ENCODE data around the gene ANTXR1.
"Not testable (repeated sequence)": the region's sequence is repeated elsewhere in the genome, so short reads cannot be mapped to it uniquely, and the experiment has no call there.

The ANTXR1 gene

GRCh38 chr2:69164061-69164778, 151.2 kb downstream of the ANTXR1 start:
- DNase-seq (ENCODE audit: low read depth in 3 of 3) = no peak

GRCh38 chr2:69165091-69165880, 152.3 kb downstream of the ANTXR1 start:
- no peak for DNase-seq (ENCODE audit: low read depth in 3 of 3)

- DNase-seq (ENCODE audit: low read depth in 3 of 3) = no peak
These were observed 153.5 kb downstream of the ANTXR1 start for GRCh38 chr2:69166465-69166811.

- no peak for DNase-seq (ENCODE audit: low read depth in 3 of 3)
These were observed 154.0 kb downstream of the ANTXR1 start for GRCh38 chr2:69166812-69167468.

- no peak for DNase-seq (ENCODE audit: low read depth in 3 of 3)
These were observed 154.5 kb downstream of the ANTXR1 start for GRCh38 chr2:69167469-69167822.

- no peak for DNase-seq (ENCODE audit: low read depth in 3 of 3)
These were observed 155.3 kb downstream of the ANTXR1 start for GRCh38 chr2:69168144-69168813.

- no peak for DNase-seq (ENCODE audit: low read depth in 3 of 3)
These were observed 156.1 kb downstream of the ANTXR1 start for GRCh38 chr2:69168950-69169654.

GRCh38 chr2:69169655-69170389, 156.8 kb downstream of the ANTXR1 start:
- DNase-seq (ENCODE audit: low read depth in 3 of 3) = no peak

GRCh38 chr2:69170661-69171060, 157.7 kb downstream of the ANTXR1 start:
- DNase-seq (ENCODE audit: low read depth in 3 of 3) = no peak

- DNase-seq (ENCODE audit: low read depth in 3 of 3) = no peak
These were observed 158.3 kb downstream of the ANTXR1 start for GRCh38 chr2:69171116-69171896.

GRCh38 chr2:69171897-69172525, 159.0 kb downstream of the ANTXR1 start:
- no peak for DNase-seq (ENCODE audit: low read depth in 3 of 3)

GRCh38 chr2:69173706-69174105, 160.7 kb downstream of the ANTXR1 start:
- no peak for DNase-seq (ENCODE audit: low read depth in 3 of 3)

- DNase-seq (ENCODE audit: low read depth in 3 of 3) = not testable (repeated sequence)
These were observed 161.2 kb downstream of the ANTXR1 start for GRCh38 chr2:69174211-69174610.

- no peak for DNase-seq (ENCODE audit: low read depth in 3 of 3)
These were observed 163.1 kb downstream of the ANTXR1 start for GRCh38 chr2:69175790-69176715.

GRCh38 chr2:69177063-69177771, 164.2 kb downstream of the ANTXR1 start:
- DNase-seq (ENCODE audit: low read depth in 3 of 3) = no peak

GRCh38 chr2:69177785-69178636, 165.0 kb downstream of the ANTXR1 start:
- DNase-seq (ENCODE audit: low read depth in 3 of 3) = peak in 1 of 3 donors; percentile 1

GRCh38 chr2:69178756-69179155, 165.8 kb downstream of the ANTXR1 start:
- no peak for DNase-seq (ENCODE audit: low read depth in 3 of 3)
